HG03066 (cell line): ENCODE results near the gene NPRL2.

ENCODE experiments used
- ATAC-seq: cut with Tn5 transposase; IDR thresholded peaks from one replicate; pipeline ENCODE4 v1.9.1; 2021; ENCODE audit warnings: low read depth; ENCODE audit not compliant: unreplicated experiment

Gene NPRL2

GRCh38 chr3:50351323-50351697 lies 735 bp upstream of the NPRL2 start:
- no peak for ATAC-seq

- no peak for ATAC-seq
Measured at GRCh38 chr3:50350213-50350526, 405 bp downstream of the NPRL2 start.

- ATAC-seq, result no peak
Measured at GRCh38 chr3:50347187-50347813, 3.3 kb downstream of the NPRL2 start.

- ATAC-seq, result no peak
Measured at GRCh38 chr3:50345586-50346234, 4.9 kb downstream of the NPRL2 start, which contains the start of gene ZMYND10. TSS of gene ZMYND10 (minus strand) at chr3:50345732. CDS start at chr3:50345579, 153 bp downstream.

GRCh38 chr3:50345008-50345407 lies 5.6 kb downstream of the NPRL2 start:
- no peak for ATAC-seq

- no peak for ATAC-seq
Measured at GRCh38 chr3:50342813-50343633, 7.6 kb downstream of the NPRL2 start.

GRCh38 chr3:50341996-50342650 lies 8.5 kb downstream of the NPRL2 start:
- no peak for ATAC-seq

GRCh38 chr3:50341537-50341936 lies 9.0 kb downstream of the NPRL2 start:
- ATAC-seq, result no peak

GRCh38 chr3:50340448-50341329 lies 9.9 kb downstream of the NPRL2 start, which contains the start of gene RASSF1:
TSS of gene RASSF1 (minus strand) at chr3:50340836. CDS start at chr3:50340805, 31 bp downstream.
- peak; percentile 17 for ATAC-seq

GRCh38 chr3:50340147-50340447 lies 10.5 kb downstream of the NPRL2 start:
- no peak for ATAC-seq

- no peak for ATAC-seq
Measured at GRCh38 chr3:50339485-50340146, 11.0 kb downstream of the NPRL2 start.

GRCh38 chr3:50338965-50339364 lies 11.6 kb downstream of the NPRL2 start:
- no peak for ATAC-seq

GRCh38 chr3:50337175-50337861 lies 13.3 kb downstream of the NPRL2 start:
- peak; percentile 69 for ATAC-seq

GRCh38 chr3:50336452-50337174 lies 14.0 kb downstream of the NPRL2 start:
- ATAC-seq, result peak; percentile 23

GRCh38 chr3:50334339-50335075 lies 16.1 kb downstream of the NPRL2 start:
- ATAC-seq, result no peak

GRCh38 chr3:50333744-50334328 lies 16.7 kb downstream of the NPRL2 start:
- ATAC-seq, result no peak

GRCh38 chr3:50331364-50331907 lies 19.1 kb downstream of the NPRL2 start:
- no peak for ATAC-seq
